ENCODE data around the gene CCDC24. TPM values are rescaled to one million over a fixed set of nuclear protein-coding genes. Genes with fewer than 3 reads are reported as not detected.

The CCDC24 gene
- total RNA-seq, 1 donor from 2014 or later: 1.4 TPM

GRCh38 chr1:43979528-43980254 lies 11.7 kb upstream of the CCDC24 start:
- H3K9me3 ChIP-seq (replicated peaks): no peaks in the 10 kb centered on the region
- H3K4me3 ChIP-seq: peak overlapping the region; percentile 87
- H3K27ac ChIP-seq (replicated peaks): peak overlapping the region; percentile 73
- H3K27me3 ChIP-seq (ENCODE audit: low read depth): no peaks in the 10 kb centered on the region
- peak; percentile 53 for DNase-seq
- peaks cover 27% of the 10 kb centered on the region for H3K36me3 ChIP-seq
- H3K4me1 ChIP-seq: peaks cover 52% of the 10 kb centered on the region
- TF ChIP-seq CTCF (IDR thresholded peaks at IDR 0.05; ENCODE audit: borderline replicate concordance): no peak
- intact Hi-C loops (cut with micrococcal nuclease): no loop called here

GRCh38 chr1:43980255-43981134 lies 10.9 kb upstream of the CCDC24 start:
- no peak for TF ChIP-seq CTCF (IDR thresholded peaks at IDR 0.05; ENCODE audit: borderline replicate concordance)
- DNase-seq: no peak
- peak overlapping the region; percentile 73 for H3K27ac ChIP-seq (replicated peaks)
- H3K4me1 ChIP-seq: peaks cover 46% of the 10 kb centered on the region
- peaks cover 27% of the 10 kb centered on the region for H3K36me3 ChIP-seq
- H3K4me3 ChIP-seq: peak overlapping the region; percentile 87
- intact Hi-C loops (cut with micrococcal nuclease): no loop called here
- no peaks in the 10 kb centered on the region for H3K9me3 ChIP-seq (replicated peaks)
- no peaks in the 10 kb centered on the region for H3K27me3 ChIP-seq (ENCODE audit: low read depth)

- TF ChIP-seq CTCF (IDR thresholded peaks at IDR 0.05; ENCODE audit: borderline replicate concordance): no peak
- Histone ChIP-seq H3K27ac (replicated peaks) (no peak overlapping the region), H3K27me3 (ENCODE audit: low read depth) (no peaks in the 10 kb centered on the region), H3K36me3 (peaks cover 26% of the 10 kb centered on the region), H3K4me3 (no peak overlapping the region), H3K9me3 (replicated peaks) (no peaks in the 10 kb centered on the region), H3K4me1 (peaks cover 40% of the 10 kb centered on the region)
- DNase-seq: no peak
- intact Hi-C loops (cut with micrococcal nuclease): no loop called here
Observed at GRCh38 chr1:43981135-43981491, 10.3 kb upstream of the CCDC24 start.

- H3K36me3 ChIP-seq: peaks cover 21% of the 10 kb centered on the region
- no peak overlapping the region for H3K27ac ChIP-seq (replicated peaks)
- H3K27me3 ChIP-seq (ENCODE audit: low read depth): no peaks in the 10 kb centered on the region
- no peak overlapping the region for H3K4me3 ChIP-seq
- peaks cover 35% of the 10 kb centered on the region for H3K4me1 ChIP-seq
- TF ChIP-seq CTCF (IDR thresholded peaks at IDR 0.05; ENCODE audit: borderline replicate concordance): no peak
- no peaks in the 10 kb centered on the region for H3K9me3 ChIP-seq (replicated peaks)
- DNase-seq: no peak
- intact Hi-C loops (cut with micrococcal nuclease): no loop called here
Observed at GRCh38 chr1:43981636-43982035, 9.8 kb upstream of the CCDC24 start.

GRCh38 chr1:43982241-43982640 lies 9.2 kb upstream of the CCDC24 start:
- TF ChIP-seq CTCF (IDR thresholded peaks at IDR 0.05; ENCODE audit: borderline replicate concordance): no peak
- Histone ChIP-seq H3K36me3 (peaks cover 15% of the 10 kb centered on the region), H3K27ac (replicated peaks) (no peak overlapping the region), H3K9me3 (replicated peaks) (no peaks in the 10 kb centered on the region), H3K4me1 (peaks cover 29% of the 10 kb centered on the region), H3K27me3 (ENCODE audit: low read depth) (no peaks in the 10 kb centered on the region), H3K4me3 (no peak overlapping the region)
- DNase-seq: no peak
- intact Hi-C loops (cut with micrococcal nuclease): no loop called here

Data from left ventricle myocardium inferior (tissue), 1 donor.